ENCODE data around the gene KCNJ14. TPM values are rescaled to one million over a fixed set of nuclear protein-coding genes. Genes with fewer than 3 reads are reported as not detected.

The KCNJ14 gene
- total RNA-seq, 1 donor = 1.7 TPM

DNA sequence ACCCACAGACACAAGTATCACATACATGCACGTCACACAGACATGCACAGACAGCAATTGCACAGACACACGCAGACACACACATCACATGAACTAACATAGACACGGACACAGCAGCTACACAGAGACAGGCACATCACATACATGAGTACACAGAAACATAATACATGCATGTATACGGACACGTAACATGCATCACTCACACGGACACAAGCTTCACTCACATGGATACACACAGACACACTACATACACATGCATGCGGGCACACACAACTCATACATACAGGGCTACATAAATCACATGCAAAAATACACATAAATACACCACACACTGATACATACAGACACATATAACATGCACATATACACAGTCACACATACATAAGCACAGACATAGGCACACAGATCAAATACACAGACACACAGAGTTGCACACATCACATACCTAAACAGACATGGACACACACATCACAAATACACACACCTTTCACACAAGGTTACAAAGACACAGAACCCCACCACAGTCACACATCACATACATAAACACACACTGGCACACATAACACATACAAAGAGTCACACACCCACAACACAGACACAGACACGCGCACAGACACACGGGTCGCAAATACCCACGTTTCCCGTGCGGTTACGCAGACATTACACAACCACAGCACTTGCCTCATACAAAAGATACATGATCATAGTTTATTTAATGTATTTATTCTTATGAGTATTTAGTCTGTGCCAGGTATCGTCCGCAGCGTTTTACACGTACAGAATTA lies 57.3 kb downstream of the KCNJ14 start:
- Histone ChIP-seq H3K9me3 (ENCODE audit: low read depth, low read length) (no peaks in the 10 kb centered on the region), H3K4me1 (ENCODE audit: insufficient read depth, low read length) (peaks cover 19% of the 10 kb centered on the region), H3K4me3 (ENCODE audit: low read length) (peak overlapping the region; percentile 48), H3K27me3 (ENCODE audit: insufficient read depth, low read length) (peaks cover 18% of the 10 kb centered on the region)

DNA sequence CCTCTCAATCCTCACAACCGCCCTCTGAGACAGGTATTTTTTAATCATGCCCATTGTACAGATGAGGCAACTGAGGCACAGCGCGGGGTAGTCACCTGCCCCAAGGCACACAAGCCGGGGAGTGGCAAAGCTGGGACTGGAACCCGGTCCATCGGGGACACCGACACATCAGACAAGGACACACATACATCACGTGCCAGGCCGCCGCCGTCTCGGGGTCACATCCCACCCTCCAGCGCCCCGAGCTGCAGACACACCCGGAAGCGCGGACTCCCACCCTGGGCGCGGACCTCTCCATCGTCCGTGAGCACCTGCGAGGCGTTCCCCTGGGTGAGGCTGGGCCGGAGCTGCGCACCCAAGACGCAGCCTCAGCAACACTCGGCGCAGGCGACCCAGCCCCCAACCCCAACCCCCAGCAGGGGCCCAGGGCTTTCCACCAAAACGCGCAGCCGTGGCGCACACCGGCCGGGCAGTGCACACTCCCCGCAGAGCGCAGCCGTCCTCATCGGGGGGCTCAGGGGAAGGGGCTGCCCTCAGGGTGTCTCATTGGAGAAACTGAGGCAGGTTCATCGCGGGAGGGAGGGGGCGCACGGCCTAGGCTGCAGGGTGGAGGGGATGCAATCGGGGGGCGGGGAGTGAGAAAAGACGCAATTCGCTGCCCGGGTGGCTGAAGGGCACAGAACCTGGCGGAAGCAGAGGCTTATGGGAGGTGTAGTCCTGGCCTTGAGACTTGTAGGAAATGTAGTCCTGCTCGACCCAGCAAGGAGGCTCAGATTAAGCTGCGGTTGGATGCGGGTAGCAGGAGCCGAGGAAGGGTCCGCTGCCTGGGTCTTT lies 58.1 kb downstream of the KCNJ14 start:
- Histone ChIP-seq H3K9me3 (ENCODE audit: low read depth, low read length) (no peaks in the 10 kb centered on the region), H3K4me3 (ENCODE audit: low read length) (peak overlapping the region; percentile 48), H3K4me1 (ENCODE audit: insufficient read depth, low read length) (peaks cover 19% of the 10 kb centered on the region), H3K27me3 (ENCODE audit: insufficient read depth, low read length) (peaks cover 18% of the 10 kb centered on the region)

DNA sequence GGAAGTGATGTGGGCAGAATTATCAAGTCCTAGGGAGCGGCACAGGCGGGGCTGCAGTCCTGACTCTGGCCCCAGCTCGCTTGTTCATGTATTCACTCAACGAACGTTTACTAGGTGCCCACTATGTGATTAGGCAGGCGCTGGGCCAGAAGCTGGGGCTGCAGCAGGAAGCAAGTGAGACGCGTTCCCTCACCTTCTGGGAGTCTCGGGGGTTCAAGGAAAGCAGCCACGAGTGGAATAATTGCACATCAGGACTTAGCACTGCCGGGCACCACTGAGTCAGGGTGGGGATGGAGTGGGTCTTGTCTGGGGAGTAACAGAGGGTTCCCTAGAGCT lies 58.7 kb downstream of the KCNJ14 start:
- no peak overlapping the region for H3K4me3 ChIP-seq (ENCODE audit: low read length)
- peaks cover 18% of the 10 kb centered on the region for H3K27me3 ChIP-seq (ENCODE audit: insufficient read depth, low read length)
- H3K4me1 ChIP-seq (ENCODE audit: insufficient read depth, low read length) = peaks cover 19% of the 10 kb centered on the region
- H3K9me3 ChIP-seq (ENCODE audit: low read depth, low read length) = no peaks in the 10 kb centered on the region

DNA sequence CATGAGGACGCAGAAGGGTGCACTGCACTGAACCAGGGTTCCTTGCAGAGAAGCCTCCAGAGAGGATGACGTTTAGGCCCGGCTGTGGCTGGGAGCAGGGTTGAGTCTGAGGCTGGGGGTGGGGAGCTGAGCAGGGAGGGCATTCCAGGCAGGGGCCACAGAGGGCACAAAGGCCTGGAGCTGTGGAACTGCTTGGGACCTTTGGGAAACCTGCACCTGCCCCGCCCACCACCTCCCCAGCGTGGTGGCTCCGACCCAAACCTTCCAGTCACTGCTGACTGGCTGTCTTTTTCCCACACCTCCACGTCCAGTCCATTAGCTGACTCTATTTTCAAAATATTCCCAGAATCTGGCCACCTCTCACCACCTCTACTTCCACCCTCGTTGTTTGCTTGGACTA lies 61.2 kb downstream of the KCNJ14 start:
- H3K4me1 ChIP-seq (ENCODE audit: insufficient read depth, low read length) = peaks cover 15% of the 10 kb centered on the region
- no peaks in the 10 kb centered on the region for H3K9me3 ChIP-seq (ENCODE audit: low read depth, low read length)
- H3K27me3 ChIP-seq (ENCODE audit: insufficient read depth, low read length) = peaks cover 16% of the 10 kb centered on the region
- H3K4me3 ChIP-seq (ENCODE audit: low read length) = no peak overlapping the region

Other genes with a start within 250 kb of the KCNJ14 start
- gene CARD8, start 199.7 kb upstream of the KCNJ14 start, total RNA-seq = 46.0 TPM
- gene ZNF114, start 185.5 kb upstream of the KCNJ14 start, total RNA-seq = not detected
- gene EMP3, start 130.0 kb upstream of the KCNJ14 start, total RNA-seq = 230 TPM
- gene TMEM143, start 91.6 kb upstream of the KCNJ14 start, total RNA-seq = 3.4 TPM
- not detected for gene SYNGR4, start 91.2 kb upstream of the KCNJ14 start, total RNA-seq
- gene KDELR1, start 64.0 kb upstream of the KCNJ14 start, total RNA-seq = 20.0 TPM
- gene GRIN2D, start 61.9 kb upstream of the KCNJ14 start, total RNA-seq = 0.10 TPM
- 15.2 TPM for gene GRWD1, start 9.6 kb upstream of the KCNJ14 start, total RNA-seq
- gene CYTH2, start 13.8 kb downstream of the KCNJ14 start, total RNA-seq = 14.9 TPM
- 1.5 TPM for gene LMTK3, start 56.3 kb downstream of the KCNJ14 start, total RNA-seq
- not detected for gene SULT2B1, start 96.6 kb downstream of the KCNJ14 start, total RNA-seq
- gene SPACA4, start 151.2 kb downstream of the KCNJ14 start, total RNA-seq = not detected
- gene FAM83E, start 159.5 kb downstream of the KCNJ14 start, total RNA-seq = 0.73 TPM
- gene RPL18, start 163.6 kb downstream of the KCNJ14 start, total RNA-seq = 2,431 TPM
- gene SPHK2, start 163.9 kb downstream of the KCNJ14 start, total RNA-seq = 4.5 TPM
- gene DBP, start 181.8 kb downstream of the KCNJ14 start, total RNA-seq = 28.2 TPM
- gene CA11, start 190.6 kb downstream of the KCNJ14 start, total RNA-seq = 2.4 TPM
- gene NTN5, start 217.4 kb downstream of the KCNJ14 start, total RNA-seq = 0.63 TPM
- gene FUT2, start 240.4 kb downstream of the KCNJ14 start, total RNA-seq = not detected